ENCODE measurements around the gene IL36B.

- TF ChIP-seq CTCF (IDR thresholded peaks at IDR 0.05) (no peak), POLR2A (IDR thresholded peaks at IDR 0.05) (no peak)
Observed at GRCh38 chr2:112993831-112994230, 58.8 kb downstream of the IL36B start.
